GM12878 (cell line): ENCODE data around the gene FOXL3. TPM values are rescaled to one million over a fixed set of nuclear protein-coding genes. Genes with fewer than 3 reads are reported as not detected.

Experiments
- ATAC-seq: fragments of 200-7000 bp; cut with Tn5 transposase; 3 replicates; pipeline ENCODE4 v1.9.1; 2020; ENCODE audit warnings: mild to moderate bottlenecking, moderate library complexity
- BruUV-seq: library from RNA; stranded (reverse); fragments of 400-500 nt; replicated peaks from 2 replicates; lab custom pipeline; 2021; lab: Mats Ljungman, UMichigan
- CTCF ChIA-PET: fragments of 300-600 bp; sonication (Branson Sonifier 250); formaldehyde crosslinking; extraction: SDS; loops from one replicate; lab custom pipeline; 2021; ENCODE audit warnings: inconsistent platforms; lab: Yijun Ruan, JAX
- POLR2A ChIA-PET: fragments of 350-600 bp; formaldehyde crosslinking; extraction: SDS; loops from one replicate; lab custom pipeline; 2021; ENCODE audit warnings: inconsistent platforms; lab: Charles Lee
- RAD21 ChIA-PET: fragments of 300-600 bp; sonication (Branson Sonifier 250); formaldehyde crosslinking; loops from one replicate; lab custom pipeline; 2023; ENCODE audit warnings: antibody characterized with exemption; ENCODE audit not compliant: unreplicated experiment; lab: Charles Lee
- SMC1A ChIA-PET: fragments of 300-600 bp; sonication (Branson Sonifier 250); formaldehyde crosslinking; loops from one replicate; lab custom pipeline; 2023; ENCODE audit not compliant: unreplicated experiment, uncharacterized antibody; lab: Charles Lee
- DNase-seq: peaks from one replicate; pipeline ENCODE4 v3.0.0-alpha.2; 2011; ENCODE audit warnings: low read depth, low spot score
- FAIRE-seq: peaks from 3 replicates; lab custom pipeline; 2011; peaks lifted over from hg19 to GRCh38; lab: Jason Lieb, UNC
- H2AFZ ChIP-seq: 2 replicates; pipeline ENCODE4 v1.6.0; 2011; ENCODE audit warnings: low read depth, low read length, control low read depth; ENCODE audit not compliant: control insufficient read depth
- H3K27ac ChIP-seq: 2 replicates; pipeline ENCODE4 v1.5.1; 2011; ENCODE audit warnings: control low read depth; ENCODE audit not compliant: control insufficient read depth, insufficient read depth
- H3K27me3 ChIP-seq, 2 experiments: replicated peaks in 1 of 2; 2 replicates each; pipeline versions ENCODE4 v1.6.0 to v1.6.1; 2011; ENCODE audit warnings: low read length in 1 of 2; ENCODE audit not compliant: control insufficient read depth in 2 of 2, insufficient read depth in 2 of 2
- H3K36me3 ChIP-seq, 2 experiments: 2 replicates each; pipeline ENCODE4 v1.5.1; 2011; ENCODE audit warnings: low read length in 1 of 2; ENCODE audit not compliant: control insufficient read depth in 2 of 2, insufficient read depth in 2 of 2
- H3K4me1 ChIP-seq: 2 replicates; pipeline ENCODE4 v1.6.1; 2011; ENCODE audit warnings: mild to moderate bottlenecking, low read length, moderate library complexity, mixed read lengths; ENCODE audit not compliant: control insufficient read depth, insufficient read depth
- H3K4me2 ChIP-seq: 2 replicates; pipeline ENCODE4 v1.6.0; 2011; ENCODE audit warnings: control low read depth; ENCODE audit not compliant: control insufficient read depth, insufficient read depth
- H3K4me3 ChIP-seq: fragments of 200-600 bp; sonication (generic); 2 replicates; pipeline ENCODE4 v1.5.1; 2016
- H3K79me2 ChIP-seq: 2 replicates; pipeline ENCODE4 v1.6.0; 2011; ENCODE audit warnings: low read length; ENCODE audit not compliant: control insufficient read depth, insufficient read depth
- H3K9ac ChIP-seq: 2 replicates; pipeline ENCODE4 v1.8.0; 2011; ENCODE audit warnings: low read length, control low read depth, mixed read lengths; ENCODE audit not compliant: control insufficient read depth, insufficient read depth
- H3K9me3 ChIP-seq: replicated peaks from 3 replicates; pipeline ENCODE4 v1.5.1; 2011; ENCODE audit warnings: mild to moderate bottlenecking, low read length; ENCODE audit not compliant: control insufficient read depth, insufficient read depth
- H4K20me1 ChIP-seq: 2 replicates; pipeline ENCODE4 v1.6.0; 2011; ENCODE audit not compliant: control insufficient read depth, insufficient read depth
- CHD1 ChIP-seq: IDR thresholded peaks from 2 replicates; pipeline ENCODE4 v1.6.1; 2012; ENCODE audit warnings: low read depth, low read length, improper control_type of control experiment
- CHD2 ChIP-seq: IDR thresholded peaks from 2 replicates; pipeline ENCODE4 v1.6.1; 2011; ENCODE audit warnings: low read depth, low read length, improper control_type of control experiment, borderline replicate concordance
- CTCF ChIP-seq, 3 experiments: IDR thresholded peaks in 2 of 3; conservative IDR thresholded peaks in 1 of 3; 2 replicates each; pipeline ENCODE4 v1.5.1; 2011; ENCODE audit warnings: low read depth in 3 of 3, low read length in 3 of 3, mild to moderate bottlenecking in 3 of 3, control low read depth in 2 of 3, moderate library complexity in 2 of 3, inconsistent platforms in 1 of 3, mixed read lengths in 1 of 3; ENCODE audit not compliant: control insufficient read depth in 2 of 3, insufficient read depth in 1 of 3; ENCODE audit errors: extremely low read depth in 1 of 3
- E2F8 ChIP-seq: fragments of 450-650 bp; IDR thresholded peaks from 2 replicates; pipeline ENCODE4 v1.6.1; 2018; ENCODE audit warnings: mild to moderate bottlenecking, low read depth, moderate library complexity; ENCODE audit not compliant: partially characterized antibody
- IKZF1 ChIP-seq: fragments of 450-650 bp; conservative IDR thresholded peaks from 2 replicates; pipeline ENCODE4 v1.6.1; 2017; ENCODE audit warnings: antibody characterized with exemption, mild to moderate bottlenecking
- KLF5 ChIP-seq: fragments of 450-650 bp; IDR thresholded peaks from 2 replicates; pipeline ENCODE4 v1.6.1; 2014; ENCODE audit warnings: mild to moderate bottlenecking; ENCODE audit not compliant: partially characterized antibody
- MEF2A ChIP-seq: IDR thresholded peaks from 2 replicates; pipeline ENCODE4 v1.6.1; 2011; ENCODE audit warnings: low read depth, mild to moderate bottlenecking, low read length, moderate library complexity; ENCODE audit not compliant: insufficient read depth
- MTA2 ChIP-seq: fragments of 450-650 bp; IDR thresholded peaks from 2 replicates; pipeline ENCODE4 v1.6.1; 2016; ENCODE audit warnings: low read depth, mild to moderate bottlenecking, moderate library complexity
- MTA3 ChIP-seq: IDR thresholded peaks from 2 replicates; pipeline ENCODE4 v1.6.1; 2012; ENCODE audit warnings: low read length, inconsistent platforms, borderline replicate concordance
- MYB ChIP-seq: fragments of 150-350 bp; IDR thresholded peaks from 2 replicates; pipeline ENCODE4 v1.6.1; 2014; ENCODE audit warnings: mild to moderate bottlenecking, low read depth, low read length, borderline replicate concordance
- POU2F2 ChIP-seq: IDR thresholded peaks from 3 replicates; pipeline ENCODE4 v1.6.1; 2011; ENCODE audit warnings: low read depth, mild to moderate bottlenecking, low read length, borderline replicate concordance
- REST ChIP-seq: IDR thresholded peaks from 2 replicates; pipeline ENCODE4 v1.6.1; 2012; ENCODE audit warnings: mild to moderate bottlenecking, low read depth, low read length
- STAT1 ChIP-seq: fragments of 450-650 bp; conservative IDR thresholded peaks from 2 replicates; pipeline ENCODE4 v1.6.1; 2014; ENCODE audit warnings: antibody characterized with exemption, mild to moderate bottlenecking
- SUZ12 ChIP-seq: fragments of 200-600 bp; sonication (generic); IDR thresholded peaks from one replicate; pipeline ENCODE4 v1.6.1; 2018; ENCODE audit warnings: antibody characterized with exemption, mild to moderate bottlenecking; ENCODE audit not compliant: unreplicated experiment
- ZNF207 ChIP-seq: fragments of 450-650 bp; IDR thresholded peaks from 2 replicates; pipeline ENCODE4 v1.6.1; 2014; ENCODE audit warnings: antibody characterized with exemption, mild to moderate bottlenecking, borderline replicate concordance
- ZZZ3 ChIP-seq: IDR thresholded peaks from 2 replicates; pipeline ENCODE4 v1.6.1; 2011; ENCODE audit warnings: low read depth; ENCODE audit not compliant: control insufficient read depth, insufficient read length
- WGBS: methylation state at CpG from one replicate; pipeline ENCODE4 v1.1.6; 2016; ENCODE audit warnings: low lambda C conversion rate; ENCODE audit not compliant: insufficient replicate concordance, insufficient coverage; ENCODE audit errors: missing lambda C conversion rate; 5-methylcytosine and 5-hydroxymethylcytosine counted together
- in situ Hi-C: fragments of 300-500 bp; cut with MboI; formaldehyde crosslinking; loops from 9 replicates; pipeline ENCODE4 v1.14.3; 2018; ENCODE audit warnings: mixed read lengths
- intact Hi-C: fragments of 100-400 bp; cut with micrococcal nuclease; formaldehyde crosslinking; loops from one replicate; pipeline ENCODE4 v1.14.2; 2022; ENCODE audit not compliant: unreplicated experiment
- polyA plus RNA-seq, 11 experiments: library from polyadenylated mRNA; depleted of rRNA in 4 of 11; unstranded in 6 of 11; stranded (reverse) in 5 of 11; fragments of >200 nt; fragmentation: Nextera tagmentation in 4 of 11; fragmentation: Illumina TruSeq in 1 of 11; extraction: Ambion mirVana in 4 of 11; extraction: Trizol in 1 of 11; gene quantifications; 1 replicate in 1 of 11; 2 replicates in 10 of 11; pipeline versions ENCODE4 v1.2.1 to v1.2.3, GENCODE V29; 2011 to 2016; ENCODE audit warnings: inconsistent platforms in 2 of 11, missing spikeins in 2 of 11, low read depth in 1 of 11
- total RNA-seq, 4 experiments: library from RNA; depleted of rRNA in 3 of 4; stranded (reverse); fragments of >200 nt in 3 of 4; fragmentation: Illumina TruSeq in 1 of 4; extraction: Trizol in 1 of 4; gene quantifications; 2 replicates each; pipeline versions ENCODE4 v1.2.1 to v1.2.3, GENCODE V29; 2013 to 2021

FOXL3 gene
- total and polyA plus RNA-seq, 10 of the 15 experiments (the other 5 are each of a cell fraction or from before 2014, with no cell fraction given) = not detected

GRCh38 chr7:311796-312195 is 21.8 kb downstream of the FOXL3 start (continued):
- no peak for TF ChIP-seq MYB
- TF ChIP-seq MTA2 = no peak

- ATAC-seq = no peak
- H3K36me3 ChIP-seq = no peaks in the 10 kb centered on the region
- no peaks in the 10 kb centered on the region for H3K79me2 ChIP-seq
- intact Hi-C loops = no loop called here
- no peak overlapping the region for H3K27ac ChIP-seq
- H4K20me1 ChIP-seq = no peaks in the 10 kb centered on the region
- H3K4me1 ChIP-seq = no peaks in the 10 kb centered on the region
- H3K4me3 ChIP-seq = no peak overlapping the region
- 41% methylated on average over 6 of the region's 6 CpGs for WGBS
- no TSS peak for BruUV-seq
- ChIA-PET POLR2A (no interaction called here), CTCF (no interaction called here), RAD21 (no interaction called here), SMC1A (no interaction called here)
- DNase-seq = no peak
- in situ Hi-C loops = no loop called here
- no peak overlapping the region for H3K9ac ChIP-seq
- H3K9me3 ChIP-seq = no peaks in the 10 kb centered on the region
- H2AFZ ChIP-seq = no peak overlapping the region
- no peak overlapping the region for H3K4me2 ChIP-seq
- no peak for FAIRE-seq
- no peaks in the 10 kb centered on the region for H3K27me3 ChIP-seq
- TF ChIP-seq MEF2A (no peak), POU2F2 (no peak), STAT1 (no peak), KLF5 (no peak), ZNF207 (no peak), CTCF (IDR thresholded peaks at IDR 0.05 in 2 of 3, conservative IDR thresholded peaks at IDR 0.05 in 1 of 3; ENCODE audit: control insufficient read depth in 2 of 3, extremely low read depth in 1 of 3, insufficient read depth in 1 of 3, low read depth in 3 of 3, low read length in 3 of 3) (no peak), CHD2 (no peak), CHD1 (no peak), MTA3 (no peak), SUZ12 (no peak), IKZF1 (no peak), ZZZ3 (no peak), REST (no peak), E2F8 (no peak)
Observed at GRCh38 chr7:312424-312823, 22.5 kb downstream of the FOXL3 start.
